Right atrium auricular region (tissue), 2 donors: Measurements from ENCODE around the gene C3orf18. TPM values are rescaled to one million over a fixed set of nuclear protein-coding genes. Genes with fewer than 3 reads are reported as not detected.

Source experiments
- DNase-seq: peaks from one replicate; pipeline ENCODE4 v3.0.0-alpha.2; 2019; ENCODE audit warnings: low spot score
- H3K27ac ChIP-seq, 2 donors: fragments of 200-600 bp; sonication (generic); 1 replicate in 1 of 2; 2 replicates in 1 of 2; pipeline ENCODE4 v1.5.1; 2016 to 2019
- H3K27me3 ChIP-seq, 2 donors: fragments of 200-600 bp; sonication (generic); one replicate each; pipeline versions ENCODE4 v1.5.1 to v1.6.0; 2017 to 2019
- H3K36me3 ChIP-seq: fragments of 200-600 bp; sonication (generic); one replicate; pipeline ENCODE4 v1.5.1; 2016
- H3K4me1 ChIP-seq, 2 donors: fragments of 200-600 bp; sonication (generic); one replicate each; pipeline versions ENCODE4 v1.5.1 to v1.6.0; 2017 to 2019
- H3K4me3 ChIP-seq, 2 donors: fragments of 200-600 bp; sonication (generic); 1 replicate in 1 of 2; 2 replicates in 1 of 2; pipeline ENCODE4 v1.5.1; 2017 to 2019; ENCODE audit warnings: mild to moderate bottlenecking in 1 of 2, moderate library complexity in 1 of 2
- H3K9me3 ChIP-seq, 2 donors: fragments of 200-600 bp; sonication (generic); one replicate each; pipeline ENCODE4 v1.5.1; 2019
- CTCF ChIP-seq, 2 donors: fragments of 200-600 bp; sonication (generic); IDR thresholded peaks; one replicate each; pipeline ENCODE4 v1.5.1; 2019; ENCODE audit warnings: antibody characterized with exemption in 2 of 2
- total RNA-seq, 2 donors: library from RNA; depleted of rRNA; stranded (reverse); fragments of >200 nt; gene quantifications; one replicate each; pipeline ENCODE4 v1.1.0, GENCODE V29; 2016

The C3orf18 gene
- total RNA-seq, 2 donors from 2014 or later: 25.6 to 34.8 TPM

DNA sequence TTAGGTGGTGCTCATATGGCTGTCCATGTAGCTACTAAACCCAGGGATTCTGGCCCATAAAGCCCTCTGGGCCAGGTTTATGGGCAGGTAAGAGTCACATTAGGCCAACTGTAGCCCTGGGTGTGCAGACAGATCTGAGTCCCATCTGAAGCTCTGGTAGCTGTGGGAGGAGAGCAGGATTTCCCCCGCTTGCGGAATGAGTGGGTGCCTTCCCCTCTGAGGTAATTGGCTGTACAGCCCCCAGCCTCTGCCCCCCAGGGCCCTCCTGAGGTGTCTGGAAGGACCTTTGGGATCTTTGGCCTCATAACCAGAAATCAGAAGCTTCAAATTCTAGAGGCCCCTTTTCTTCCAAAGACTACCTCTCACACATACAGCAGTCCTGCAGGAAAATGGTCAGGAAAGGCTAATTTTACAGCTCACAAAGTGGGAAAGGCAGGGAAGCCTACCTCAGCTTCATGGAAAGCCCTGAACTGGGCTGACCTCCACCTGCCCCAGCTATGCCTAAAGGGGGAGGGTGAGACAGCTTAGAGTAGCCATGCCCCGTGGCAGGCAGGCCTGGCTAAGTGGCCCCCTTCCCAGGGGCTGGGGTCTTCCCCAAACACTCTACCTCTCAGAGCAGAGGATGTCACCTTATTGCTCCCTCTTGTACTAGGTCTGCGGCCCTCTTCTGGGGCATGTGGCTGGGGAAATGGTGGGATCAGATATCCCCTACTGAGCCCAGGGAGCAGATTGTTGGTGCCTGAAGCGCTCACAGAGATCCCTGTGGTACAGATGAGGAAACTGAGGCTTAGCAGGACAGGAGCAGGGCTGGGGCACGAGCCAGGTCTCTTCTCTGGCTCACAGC lies 18.6 kb upstream of the C3orf18 start:
- no peak for DNase-seq
- TF ChIP-seq CTCF (IDR thresholded peaks at IDR 0.05): no peak
- Histone ChIP-seq H3K36me3 (no peaks in the 10 kb centered on the region), H3K9me3 (no peaks in the 10 kb centered on the region), H3K4me3 (no peak overlapping the region), H3K27ac (peak overlapping the region in 1 of 2 donors; percentile 82), H3K27me3 (no peaks in the 10 kb centered on the region), H3K4me1 (peaks cover 0 to 65% of the 10 kb centered on the region in 2 donors)

GRCh38 chr3:50584391-50584790 lies 16.8 kb upstream of the C3orf18 start:
- Histone ChIP-seq H3K4me1 (peaks cover 0 to 58% of the 10 kb centered on the region in 2 donors), H3K27me3 (no peaks in the 10 kb centered on the region), H3K4me3 (no peak overlapping the region), H3K36me3 (no peaks in the 10 kb centered on the region), H3K27ac (peak overlapping the region; percentile 82 to 96), H3K9me3 (no peaks in the 10 kb centered on the region)
- TF ChIP-seq CTCF (IDR thresholded peaks at IDR 0.05): no peak
- no peak for DNase-seq

DNA sequence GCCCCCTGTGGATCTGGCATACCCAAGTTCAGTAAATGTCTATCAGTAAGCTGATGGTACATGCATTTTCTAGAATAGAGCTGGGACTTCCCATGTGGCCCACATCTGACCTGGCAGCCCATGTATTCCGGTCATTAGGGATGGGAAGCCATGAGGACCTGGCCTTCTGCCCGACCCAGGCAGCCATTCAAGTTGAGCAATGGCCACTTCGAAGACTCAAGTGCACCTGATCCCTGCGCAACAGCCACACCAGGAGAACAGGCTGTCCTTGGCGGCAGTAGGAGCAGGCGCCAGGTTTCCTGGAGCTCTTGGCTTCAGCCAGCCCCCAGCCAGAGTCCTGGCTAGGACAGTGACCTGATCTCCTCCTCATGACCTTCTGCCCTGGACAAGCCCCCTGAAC lies 16.4 kb upstream of the C3orf18 start:
- peak; percentile 89 for DNase-seq
- no peak overlapping the region for H3K4me3 ChIP-seq
- H3K27ac ChIP-seq: peak overlapping the region; percentile 82 to 96
- no peaks in the 10 kb centered on the region for H3K9me3 ChIP-seq
- peaks cover 0 to 58% of the 10 kb centered on the region in 2 donors for H3K4me1 ChIP-seq
- TF ChIP-seq CTCF (IDR thresholded peaks at IDR 0.05): no peak
- H3K27me3 ChIP-seq: no peaks in the 10 kb centered on the region
- H3K36me3 ChIP-seq: no peaks in the 10 kb centered on the region

GRCh38 chr3:50582083-50582482 lies 14.5 kb upstream of the C3orf18 start:
- no peaks in the 10 kb centered on the region for H3K36me3 ChIP-seq
- H3K4me1 ChIP-seq: peaks cover 0 to 42% of the 10 kb centered on the region in 2 donors
- H3K27ac ChIP-seq: peak overlapping the region; percentile 82 to 96
- no peak for DNase-seq
- H3K27me3 ChIP-seq: no peaks in the 10 kb centered on the region
- no peak overlapping the region for H3K4me3 ChIP-seq
- no peaks in the 10 kb centered on the region for H3K9me3 ChIP-seq
- no peak for TF ChIP-seq CTCF (IDR thresholded peaks at IDR 0.05)

- no peak for DNase-seq
- Histone ChIP-seq H3K27me3 (no peaks in the 10 kb centered on the region), H3K36me3 (no peaks in the 10 kb centered on the region), H3K4me3 (no peak overlapping the region), H3K9me3 (no peaks in the 10 kb centered on the region), H3K4me1 (peaks cover 0 to 37% of the 10 kb centered on the region in 2 donors), H3K27ac (peak overlapping the region; percentile 82 to 96)
- TF ChIP-seq CTCF (IDR thresholded peaks at IDR 0.05): no peak
Observed at GRCh38 chr3:50581459-50581842, 13.9 kb upstream of the C3orf18 start.
